K562 (cell line): ENCODE results near the gene MSH3.
"Not testable (repeated sequence)": the region's sequence is repeated elsewhere in the genome, so short reads cannot be mapped to it uniquely, and the experiment has no call there.

Source experiments
- BHLHE40 ChIP-seq: IDR thresholded peaks from 2 replicates; pipeline ENCODE4 v1.6.1; 2011; ENCODE audit warnings: low read length, improper control_type of control experiment
- EHMT2 ChIP-seq: fragments of 450-650 bp; IDR thresholded peaks from 2 replicates; pipeline ENCODE4 v1.6.1; 2018; ENCODE audit warnings: antibody characterized with exemption
- GABPA ChIP-seq: fragments of 200-800 bp; sonication (Bioruptor generic); conservative IDR thresholded peaks from 2 replicates; pipeline ENCODE4 v1.6.1; 2016; ENCODE audit warnings: low read depth, missing genetic modification characterization, missing compliant biosample characterization
- LEF1 ChIP-seq: fragments of 450-650 bp; IDR thresholded peaks from 2 replicates; pipeline ENCODE4 v1.6.1; 2016; ENCODE audit warnings: mild to moderate bottlenecking
- NFYB ChIP-seq: IDR thresholded peaks from 2 replicates; pipeline ENCODE4 v1.6.1; 2011; ENCODE audit warnings: mild to moderate bottlenecking, moderate library complexity; ENCODE audit not compliant: insufficient read length; ENCODE audit errors: extremely low read depth
- PHF20 ChIP-seq: fragments of 450-650 bp; IDR thresholded peaks from 2 replicates; pipeline ENCODE4 v1.6.1; 2018; ENCODE audit not compliant: partially characterized antibody
- POLR2A ChIP-seq: fragments of 450-650 bp; conservative IDR thresholded peaks from 2 replicates; pipeline ENCODE4 v1.6.1; 2016
- POLR3A ChIP-seq: IDR thresholded peaks from 2 replicates; pipeline ENCODE4 v1.6.1; 2011; ENCODE audit warnings: borderline replicate concordance, mild to moderate bottlenecking, moderate library complexity; ENCODE audit not compliant: insufficient read length, insufficient read depth; ENCODE audit errors: extremely low read depth
- RAD21 ChIP-seq, 2 experiments: fragments of 250-450 bp in 1 of 2; fragments of 450-650 bp in 1 of 2; sonication (Bioruptor Pico) in 1 of 2; formaldehyde crosslinking in 1 of 2; IDR thresholded peaks in 1 of 2; conservative IDR thresholded peaks in 1 of 2; 2 replicates each; pipeline versions ENCODE4 v1.4.0 to v1.8.0; 2020 to 2022; ENCODE audit warnings: mild to moderate bottlenecking in 2 of 2, moderate library complexity in 1 of 2
- SIN3A ChIP-seq, 2 experiments: fragments of 150-350 bp in 1 of 2; IDR thresholded peaks; 2 replicates each; pipeline ENCODE4 v1.6.1; 2011 to 2016; ENCODE audit warnings: borderline replicate concordance in 2 of 2, low read depth in 2 of 2, low read length in 2 of 2, mild to moderate bottlenecking in 2 of 2, moderate library complexity in 2 of 2; ENCODE audit not compliant: control insufficient read depth in 1 of 2
- TF ChIP-seq, protein P1 (sequence below): sonication (generic); formaldehyde crosslinking; IDR thresholded peaks from 2 replicates; pipeline ENCODE4 v1.8.1; 2022; ENCODE audit warnings: missing genetic modification reagents
- TF ChIP-seq, protein P2 (sequence below), 2 experiments: IDR thresholded peaks in 1 of 2; conservative IDR thresholded peaks in 1 of 2; 2 replicates each; pipeline ENCODE4 v1.6.1; 2016; ENCODE audit warnings: low read depth in 2 of 2, mild to moderate bottlenecking in 1 of 2, missing compliant biosample characterization in 1 of 2, missing genetic modification characterization in 1 of 2, moderate library complexity in 1 of 2
- TF ChIP-seq, protein P3 (sequence below), 3 experiments: IDR thresholded peaks in 2 of 3; conservative IDR thresholded peaks in 1 of 3; 2 replicates each; pipeline ENCODE4 v1.5.1; 2011 to 2012; ENCODE audit warnings: low read length in 3 of 3, mild to moderate bottlenecking in 3 of 3, control low read depth in 2 of 3, improper control_type of control experiment in 1 of 3, inconsistent platforms in 1 of 3, low read depth in 1 of 3, mixed read lengths in 1 of 3, moderate library complexity in 1 of 3; ENCODE audit not compliant: insufficient read depth in 2 of 3

DNA sequence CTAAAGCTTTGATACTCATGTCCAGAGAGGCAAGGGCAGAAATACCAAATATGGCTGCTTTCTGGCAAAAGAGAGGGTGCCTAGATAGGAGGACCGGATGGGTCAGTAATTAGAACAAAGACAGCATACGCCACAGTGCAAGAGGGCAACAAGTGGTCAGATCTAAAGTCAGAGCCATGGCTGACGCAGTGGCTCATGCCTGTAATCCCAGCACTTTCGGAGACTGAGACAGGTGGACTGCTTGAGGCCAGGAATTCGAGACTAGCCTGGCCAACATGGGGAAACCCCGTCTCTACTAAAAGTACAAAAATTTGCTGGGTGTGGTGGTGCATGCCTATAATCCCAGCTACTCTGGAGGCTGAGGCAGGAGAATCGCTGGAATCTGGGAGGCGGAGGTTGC is 129.3 kb downstream of the MSH3 start:
- TF ChIP-seq EHMT2; GABPA (tag); POLR2A; POLR3A; SIN3A (IDR thresholded peaks at IDR 0.05; ENCODE audit: borderline replicate concordance in 2 of 2, control insufficient read depth in 1 of 2, low read depth in 2 of 2, low read length in 2 of 2); NFYB; RAD21 (CRISPR knock-in tag; conservative IDR thresholded peaks at IDR 0.05 in 1 of 2, IDR thresholded peaks at IDR 0.05 in 1 of 2); BHLHE40; PHF20; LEF1: not testable (repeated sequence)
- TF ChIP-seq, protein P1, sequence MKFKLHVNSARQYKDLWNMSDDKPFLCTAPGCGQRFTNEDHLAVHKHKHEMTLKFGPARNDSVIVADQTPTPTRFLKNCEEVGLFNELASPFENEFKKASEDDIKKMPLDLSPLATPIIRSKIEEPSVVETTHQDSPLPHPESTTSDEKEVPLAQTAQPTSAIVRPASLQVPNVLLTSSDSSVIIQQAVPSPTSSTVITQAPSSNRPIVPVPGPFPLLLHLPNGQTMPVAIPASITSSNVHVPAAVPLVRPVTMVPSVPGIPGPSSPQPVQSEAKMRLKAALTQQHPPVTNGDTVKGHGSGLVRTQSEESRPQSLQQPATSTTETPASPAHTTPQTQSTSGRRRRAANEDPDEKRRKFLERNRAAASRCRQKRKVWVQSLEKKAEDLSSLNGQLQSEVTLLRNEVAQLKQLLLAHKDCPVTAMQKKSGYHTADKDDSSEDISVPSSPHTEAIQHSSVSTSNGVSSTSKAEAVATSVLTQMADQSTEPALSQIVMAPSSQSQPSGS (CRISPR knock-in tag), result not testable (repeated sequence)
- TF ChIP-seq, protein P2, sequence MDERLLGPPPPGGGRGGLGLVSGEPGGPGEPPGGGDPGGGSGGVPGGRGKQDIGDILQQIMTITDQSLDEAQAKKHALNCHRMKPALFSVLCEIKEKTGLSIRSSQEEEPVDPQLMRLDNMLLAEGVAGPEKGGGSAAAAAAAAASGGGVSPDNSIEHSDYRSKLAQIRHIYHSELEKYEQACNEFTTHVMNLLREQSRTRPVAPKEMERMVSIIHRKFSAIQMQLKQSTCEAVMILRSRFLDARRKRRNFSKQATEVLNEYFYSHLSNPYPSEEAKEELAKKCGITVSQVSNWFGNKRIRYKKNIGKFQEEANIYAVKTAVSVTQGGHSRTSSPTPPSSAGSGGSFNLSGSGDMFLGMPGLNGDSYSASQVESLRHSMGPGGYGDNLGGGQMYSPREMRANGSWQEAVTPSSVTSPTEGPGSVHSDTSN (CRISPR knock-in tag; IDR thresholded peaks at IDR 0.05; ENCODE audit: low read depth), result not testable (repeated sequence)
- TF ChIP-seq, protein P2 (tag; conservative IDR thresholded peaks at IDR 0.05; ENCODE audit: low read depth), result not testable (repeated sequence)
- TF ChIP-seq, protein P3, sequence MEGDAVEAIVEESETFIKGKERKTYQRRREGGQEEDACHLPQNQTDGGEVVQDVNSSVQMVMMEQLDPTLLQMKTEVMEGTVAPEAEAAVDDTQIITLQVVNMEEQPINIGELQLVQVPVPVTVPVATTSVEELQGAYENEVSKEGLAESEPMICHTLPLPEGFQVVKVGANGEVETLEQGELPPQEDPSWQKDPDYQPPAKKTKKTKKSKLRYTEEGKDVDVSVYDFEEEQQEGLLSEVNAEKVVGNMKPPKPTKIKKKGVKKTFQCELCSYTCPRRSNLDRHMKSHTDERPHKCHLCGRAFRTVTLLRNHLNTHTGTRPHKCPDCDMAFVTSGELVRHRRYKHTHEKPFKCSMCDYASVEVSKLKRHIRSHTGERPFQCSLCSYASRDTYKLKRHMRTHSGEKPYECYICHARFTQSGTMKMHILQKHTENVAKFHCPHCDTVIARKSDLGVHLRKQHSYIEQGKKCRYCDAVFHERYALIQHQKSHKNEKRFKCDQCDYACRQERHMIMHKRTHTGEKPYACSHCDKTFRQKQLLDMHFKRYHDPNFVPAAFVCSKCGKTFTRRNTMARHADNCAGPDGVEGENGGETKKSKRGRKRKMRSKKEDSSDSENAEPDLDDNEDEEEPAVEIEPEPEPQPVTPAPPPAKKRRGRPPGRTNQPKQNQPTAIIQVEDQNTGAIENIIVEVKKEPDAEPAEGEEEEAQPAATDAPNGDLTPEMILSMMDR (IDR thresholded peaks at IDR 0.05 in 2 of 3, conservative IDR thresholded peaks at IDR 0.05 in 1 of 3; ENCODE audit: insufficient read depth in 2 of 3, low read depth in 1 of 3, low read length in 3 of 3), result not testable (repeated sequence)
